GM12892 (cell line): ENCODE measurements around the gene MOGAT2.

Experiments
- POLR2A ChIP-seq: IDR thresholded peaks from 2 replicates; pipeline ENCODE4 v1.6.1; 2011; ENCODE audit warnings: low read depth, low read length, control low read depth
- POLR2AphosphoS5 ChIP-seq: IDR thresholded peaks from 2 replicates; pipeline ENCODE4 v1.6.1; 2011; ENCODE audit warnings: low read depth, low read length, control low read depth
- TAF1 ChIP-seq: IDR thresholded peaks from 2 replicates; pipeline ENCODE4 v1.6.1; 2011; ENCODE audit warnings: low read depth, mild to moderate bottlenecking, control low read depth, low read length, borderline replicate concordance

GRCh38 chr11:75780888-75781287 lies 63.2 kb downstream of the MOGAT2 start:
- TF ChIP-seq POLR2AphosphoS5 (no peak), POLR2A (no peak), TAF1 (no peak)
